ENCODE measurements around the gene SPINK1. TPM values are rescaled to one million over a fixed set of nuclear protein-coding genes. Genes with fewer than 3 reads are reported as not detected.

The SPINK1 gene
- total and polyA plus RNA-seq, 2 of the 13 experiments (the other 11 are each of a cell fraction or from before 2014, with no cell fraction given), result 14.7 to 17.1 TPM

GRCh38 chr5:147854331-147854730, 22.9 kb upstream of the SPINK1 start (continued):
- no peak for TF ChIP-seq REST (IDR thresholded peaks at IDR 0.05; ENCODE audit: borderline replicate concordance in 1 of 2, low read depth in 1 of 2, low read length in 2 of 2)
- TF ChIP-seq ZNF354B (CRISPR knock-in tag; IDR thresholded peaks at IDR 0.05), result no peak
- TF ChIP-seq NR3C1 (CRISPR knock-in tag; IDR thresholded peaks at IDR 0.05), result no peak
- no peak for TF ChIP-seq ZNF263 (CRISPR knock-in tag; IDR thresholded peaks at IDR 0.05)
- no peak for TF ChIP-seq DR1 (CRISPR knock-in tag; IDR thresholded peaks at IDR 0.05)
- TF ChIP-seq ZBTB7A (CRISPR knock-in tag; IDR thresholded peaks at IDR 0.05), result no peak

GRCh38 chr5:147853372-147853987, 22.0 kb upstream of the SPINK1 start:
- Histone ChIP-seq H4K20me1 (ENCODE audit: insufficient read depth, low read length) (no peaks in the 10 kb centered on the region), H3K4me2 (ENCODE audit: low read depth, low read length) (no peak overlapping the region), H3K36me3 (replicated peaks in 1 of 2; ENCODE audit: control insufficient read depth in 1 of 2, insufficient read depth in 2 of 2, low read length in 2 of 2) (no peaks in the 10 kb centered on the region), H3K9me3 (ENCODE audit: low read length) (no peaks in the 10 kb centered on the region), H3K4me3 (replicated peaks in 1 of 3; ENCODE audit: insufficient read depth in 1 of 3, low read depth in 2 of 3, low read length in 3 of 3) (no peak overlapping the region), H3K9ac (ENCODE audit: insufficient read depth, low read depth, low read length) (no peak overlapping the region), H3K4me1 (ENCODE audit: insufficient read depth, low read length) (no peaks in the 10 kb centered on the region), H3K79me2 (ENCODE audit: insufficient read depth, low read length) (no peaks in the 10 kb centered on the region), H2AFZ (ENCODE audit: low read length) (no peak overlapping the region), H3K27me3 (ENCODE audit: control insufficient read depth in 1 of 2, insufficient read depth in 2 of 2, low read length in 2 of 2) (no peaks in the 10 kb centered on the region), H3K27ac (ENCODE audit: extremely low read length, insufficient read depth, low read length) (no peak overlapping the region)
- POLR2A ChIA-PET, result no interaction called here
- FAIRE-seq, result no peak
- intact Hi-C loops (cut with micrococcal nuclease; ENCODE audit: unreplicated experiment) (loop anchor here (10.0 kb wide), 1 partner anchor 271 kb away; no protein-coding TSS in a partner anchor), in situ Hi-C loops (cut with HindIII; ENCODE audit: extremely low pct_ligation_motif_present, low pct_unique_long_range_greater_than_20kb) (no loop called here)
- 60% methylated on average over 3 of the region's 3 CpGs for WGBS (ENCODE audit: low lambda C conversion rate)
- CTCF ChIA-PET (ENCODE audit: low intra/inter-chr PET ratio, low total read pairs), result no interaction called here
- DNase-seq (ENCODE audit: low spot score), result no peak
- ATAC-seq, result no peak
- BruUV-seq (replicated peaks), result no TSS peak
- no peak for TF ChIP-seq ZXDC (CRISPR knock-in tag; IDR thresholded peaks at IDR 0.05)
- TF ChIP-seq ZSCAN25 (CRISPR knock-in tag; IDR thresholded peaks at IDR 0.05), result no peak
- TF ChIP-seq CERS6 (CRISPR knock-in tag; IDR thresholded peaks at IDR 0.05), result no peak
- no peak for TF ChIP-seq HMG20A (CRISPR knock-in tag; IDR thresholded peaks at IDR 0.05; ENCODE audit: borderline replicate concordance)
- no peak for TF ChIP-seq ZFP82 (CRISPR knock-in tag; IDR thresholded peaks at IDR 0.05; ENCODE audit: borderline replicate concordance)
- no peak for TF ChIP-seq TGIF2 (CRISPR knock-in tag; IDR thresholded peaks at IDR 0.05)
- TF ChIP-seq KAT2B (IDR thresholded peaks at IDR 0.05; ENCODE audit: borderline replicate concordance, low read depth, low read length), result no peak
- no peak for TF ChIP-seq ZNF121 (CRISPR knock-in tag; IDR thresholded peaks at IDR 0.05)
- no peak for TF ChIP-seq FOSL2 (CRISPR knock-in tag; IDR thresholded peaks at IDR 0.05)
- no peak for TF ChIP-seq ZFX (CRISPR knock-in tag; IDR thresholded peaks at IDR 0.05; ENCODE audit: low read depth)

Data from HepG2 (cell line).